ENCODE measurements around the gene AMBN. TPM values are rescaled to one million over a fixed set of nuclear protein-coding genes. Genes with fewer than 3 reads are reported as not detected.
"Not testable (repeated sequence)": the region's sequence is repeated elsewhere in the genome, so short reads cannot be mapped to it uniquely, and the experiment has no call there.

The AMBN gene
- total RNA-seq, 1 donor from 2014 or later: not detected

DNA sequence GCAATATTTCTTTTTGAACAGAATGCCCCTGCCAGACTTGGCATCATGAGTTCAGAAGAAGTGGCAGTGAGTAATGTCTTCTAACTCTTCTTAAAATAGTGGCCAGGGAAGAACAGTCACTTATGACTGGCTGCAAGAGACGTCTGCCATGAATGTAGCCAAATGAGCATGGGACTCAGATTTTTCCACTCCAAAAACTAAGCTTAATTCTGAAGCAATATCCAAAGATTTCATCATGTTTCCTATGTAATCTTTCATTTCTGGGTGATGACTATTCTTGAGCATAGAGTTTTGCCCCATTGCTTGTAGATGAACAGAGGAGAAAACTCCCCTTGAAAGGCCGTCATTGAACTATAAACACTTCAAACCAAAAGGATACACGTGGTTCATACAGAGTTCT, 11.8 kb downstream of the AMBN start:
- intact Hi-C loops (cut with DNase I): no loop called here
- no peak for ATAC-seq
- DNase-seq (ENCODE audit: low spot score): no peak

DNA sequence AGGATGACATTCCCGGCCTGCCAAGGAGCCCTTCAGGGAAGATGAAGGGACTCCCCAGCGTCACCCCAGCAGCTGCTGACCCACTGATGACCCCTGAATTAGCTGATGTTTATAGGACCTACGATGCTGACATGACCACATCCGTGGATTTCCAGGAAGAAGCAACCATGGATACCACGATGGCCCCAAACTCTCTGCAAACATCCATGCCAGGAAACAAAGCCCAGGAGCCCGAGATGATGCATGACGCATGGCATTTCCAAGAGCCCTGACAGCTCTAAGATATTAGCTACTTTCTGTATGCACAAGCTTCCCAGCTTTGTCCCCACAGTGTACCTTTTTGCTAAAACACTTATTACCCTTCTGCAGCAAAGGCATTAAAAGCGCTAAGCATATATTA, 14.4 kb downstream of the AMBN start:
- DNase-seq (ENCODE audit: low spot score): no peak
- intact Hi-C loops (cut with DNase I): no loop called here
- ATAC-seq: no peak

DNA sequence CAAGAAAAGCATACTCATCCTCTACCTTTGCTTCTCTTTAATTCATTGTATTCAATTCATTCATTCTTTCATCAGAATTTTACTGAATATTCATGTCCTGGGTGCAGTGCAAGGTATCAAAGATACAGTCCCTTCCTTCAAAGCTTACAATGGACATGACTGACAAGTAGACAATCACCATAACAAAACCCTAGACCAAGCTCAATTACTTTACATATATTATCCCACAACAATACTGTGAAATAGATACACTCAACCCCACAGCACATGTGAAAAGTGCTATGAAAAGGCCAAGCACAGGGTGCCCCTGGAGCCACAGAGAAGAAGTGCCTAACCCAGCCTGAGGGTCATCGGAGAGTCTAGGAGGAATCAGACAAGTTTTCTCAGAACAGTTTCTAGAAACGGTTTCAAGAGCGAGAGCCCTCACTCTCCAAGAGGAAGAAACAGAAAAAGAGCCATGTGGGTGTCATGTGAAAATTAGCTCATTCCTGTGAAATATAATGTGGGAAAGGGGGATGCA, 15.3 kb downstream of the AMBN start:
- no peak for ATAC-seq
- DNase-seq (ENCODE audit: low spot score): no peak
- intact Hi-C loops (cut with DNase I): no loop called here

DNA sequence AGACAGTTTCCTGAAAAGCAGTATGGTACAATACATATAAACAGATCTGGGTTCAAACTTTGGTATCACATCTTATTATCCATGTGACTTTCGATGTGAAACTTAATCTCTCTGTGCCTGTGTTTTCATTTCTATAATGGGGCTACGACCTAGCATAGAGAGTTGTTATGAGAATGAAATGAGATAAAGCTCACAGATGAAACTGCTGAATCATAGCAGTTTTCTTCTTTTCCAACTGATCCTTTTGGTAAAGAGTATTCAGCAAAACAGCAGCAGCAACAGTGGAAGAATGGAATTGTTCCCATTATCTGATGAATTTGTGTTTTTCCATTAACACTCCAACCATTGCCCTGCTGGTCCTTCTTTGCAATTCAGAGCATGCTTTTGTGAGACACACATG, 16.3 kb downstream of the AMBN start:
- DNase-seq (ENCODE audit: low spot score) (no peak), ATAC-seq (no peak)
- intact Hi-C loops (cut with DNase I): no loop called here

DNA sequence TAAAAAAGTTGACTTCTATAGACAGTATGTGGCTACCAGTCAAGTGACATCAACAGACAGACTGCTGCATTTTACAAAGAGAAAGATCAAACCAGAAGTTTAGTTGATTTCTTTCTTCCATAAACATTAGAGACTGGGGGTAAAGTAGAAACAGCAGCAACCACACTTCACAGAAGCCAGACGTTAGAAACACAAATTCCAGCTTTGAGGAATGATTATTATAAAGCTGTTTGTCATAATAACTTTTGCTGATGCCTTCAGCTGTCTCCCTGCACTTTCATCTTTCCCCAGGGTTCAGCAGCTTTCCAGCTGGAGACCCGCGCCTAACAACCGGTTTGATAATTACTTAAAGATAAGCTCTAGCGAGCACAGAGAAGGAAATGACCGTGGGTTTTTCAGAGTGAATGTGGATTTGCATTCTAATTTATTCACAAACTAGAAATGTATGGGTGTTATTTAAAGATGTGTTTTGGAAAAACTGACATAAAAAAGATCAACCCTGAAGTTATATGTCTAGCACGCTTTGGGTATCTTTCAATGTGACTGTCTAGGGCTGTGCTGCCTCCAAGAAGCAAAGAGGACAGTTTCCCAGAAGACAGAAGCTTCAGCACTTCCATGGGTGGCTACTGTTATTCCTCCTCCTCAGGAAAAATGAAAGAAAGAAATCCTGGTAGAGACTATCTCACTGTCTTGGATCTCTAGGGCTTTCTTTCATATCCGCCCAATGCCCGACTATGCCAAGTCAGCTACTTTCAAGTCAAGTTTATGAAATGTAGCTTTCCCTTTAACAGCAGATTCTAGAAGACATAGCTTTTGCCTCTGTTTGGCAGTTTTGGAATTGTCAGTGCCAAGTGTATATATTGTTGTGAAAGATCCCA, 21.5 kb downstream of the AMBN start:
- peak; percentile 20 for ATAC-seq
- intact Hi-C loops (cut with DNase I): no loop called here
- no peak for DNase-seq (ENCODE audit: low spot score)

DNA sequence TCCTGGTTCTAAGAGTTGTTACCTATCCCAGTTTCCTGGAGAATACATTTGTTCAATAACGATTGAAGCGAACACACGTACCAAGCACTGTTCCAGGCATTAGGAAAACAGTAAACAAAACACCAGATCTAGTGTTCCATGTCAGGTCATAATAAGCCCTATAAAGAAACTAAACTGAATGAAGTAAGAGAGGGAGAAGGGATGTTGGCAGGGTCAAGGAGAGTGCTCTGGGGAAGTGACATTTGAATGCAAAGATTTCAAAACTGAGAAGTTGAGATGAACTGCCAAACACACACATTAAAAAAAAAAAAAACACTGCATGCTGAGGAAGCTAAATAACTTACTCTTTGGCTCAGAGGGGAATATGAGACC, 22.1 kb downstream of the AMBN start:
- DNase-seq (ENCODE audit: low spot score) (no peak), ATAC-seq (peak; percentile 26)
- intact Hi-C loops (cut with DNase I): no loop called here

DNA sequence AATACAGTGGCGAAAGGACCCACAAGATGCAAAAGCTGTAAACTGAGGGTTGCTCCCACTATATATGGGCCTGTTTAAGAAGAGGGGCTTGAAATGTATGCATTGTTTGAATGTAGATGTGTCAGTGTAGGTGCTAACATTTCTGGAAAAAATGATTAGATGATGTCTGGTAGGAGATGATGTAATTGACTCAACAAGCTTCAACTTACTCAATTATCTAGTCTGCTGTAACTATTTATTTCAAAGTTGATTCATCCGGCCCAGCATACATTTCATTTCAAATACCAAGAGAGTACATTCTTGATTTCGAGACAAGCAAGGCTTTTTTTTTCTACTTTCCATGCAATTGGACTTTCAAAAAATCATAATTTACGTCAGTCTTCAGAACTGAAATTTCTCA, 27.2 kb downstream of the AMBN start:
- ATAC-seq (no peak), DNase-seq (ENCODE audit: low spot score) (no peak)
- intact Hi-C loops (cut with DNase I): no loop called here

DNA sequence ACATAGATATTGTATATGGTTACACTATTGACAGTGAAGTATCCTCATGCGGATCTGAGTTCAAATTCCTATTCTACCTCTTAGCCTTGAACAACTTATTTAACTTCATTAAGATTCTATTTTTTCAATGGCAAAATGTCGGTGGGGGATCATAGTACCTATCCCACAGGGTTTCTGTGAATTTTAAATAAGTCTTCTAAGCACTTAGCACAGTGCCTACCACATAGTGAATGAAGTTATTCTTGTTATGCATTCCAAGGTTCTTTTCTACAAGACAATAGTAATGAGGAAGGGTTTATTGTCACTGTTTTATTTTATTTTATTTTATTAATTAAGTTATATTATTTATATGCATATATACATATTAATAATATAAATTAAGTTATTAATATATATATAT, 27.7 kb downstream of the AMBN start:
- DNase-seq (ENCODE audit: low spot score): no peak
- ATAC-seq: no peak
- intact Hi-C loops (cut with DNase I): no loop called here

DNA sequence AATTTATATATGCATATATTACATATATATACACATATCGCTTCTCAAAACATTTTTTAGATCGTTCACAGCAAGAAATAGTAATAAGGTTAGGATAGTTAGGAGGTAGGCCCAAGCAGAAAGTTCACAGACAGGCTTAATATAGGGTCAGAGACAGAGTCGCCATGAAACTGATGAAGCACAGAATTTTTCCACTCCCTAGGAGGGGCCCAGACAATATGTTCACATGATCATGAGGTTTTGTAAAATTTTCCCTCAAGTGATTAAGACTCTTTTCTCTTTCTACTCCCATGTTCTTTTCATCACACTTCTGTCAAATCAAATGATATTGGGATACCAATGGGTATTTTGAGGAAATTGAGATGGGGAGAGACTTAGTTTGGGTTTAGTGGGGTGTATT, 31.3 kb downstream of the AMBN start:
- intact Hi-C loops (cut with DNase I): no loop called here
- ATAC-seq (peak; percentile 38), DNase-seq (ENCODE audit: low spot score) (no peak)

DNA sequence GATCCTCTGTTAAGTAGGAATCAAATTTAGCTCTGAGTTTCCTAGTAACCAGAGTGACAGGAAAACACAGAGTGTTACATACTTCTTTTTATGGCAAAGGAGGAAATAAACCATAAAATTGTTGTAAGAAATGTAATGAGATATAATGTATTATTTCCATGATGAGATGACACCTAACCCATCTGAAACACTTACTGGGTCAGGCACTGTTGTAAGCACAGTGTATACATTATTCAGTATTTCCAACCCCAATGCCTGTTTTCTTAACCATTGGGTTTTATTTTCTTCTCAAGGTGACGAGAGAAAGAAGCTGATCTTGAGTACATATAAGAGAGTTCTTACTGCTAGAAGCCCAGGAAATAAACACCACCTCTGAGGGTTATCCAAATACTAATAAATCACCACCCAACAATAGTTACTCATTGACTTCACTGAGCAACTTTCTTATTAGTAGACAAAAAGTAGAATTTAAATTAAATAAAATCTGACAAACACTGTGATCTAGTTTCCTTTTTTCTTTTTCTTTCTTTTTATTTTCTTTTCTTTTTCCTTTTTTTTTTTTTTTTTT, 32.3 kb downstream of the AMBN start:
- intact Hi-C loops (cut with DNase I): no loop called here
- no peak for ATAC-seq
- DNase-seq (ENCODE audit: low spot score): no peak

DNA sequence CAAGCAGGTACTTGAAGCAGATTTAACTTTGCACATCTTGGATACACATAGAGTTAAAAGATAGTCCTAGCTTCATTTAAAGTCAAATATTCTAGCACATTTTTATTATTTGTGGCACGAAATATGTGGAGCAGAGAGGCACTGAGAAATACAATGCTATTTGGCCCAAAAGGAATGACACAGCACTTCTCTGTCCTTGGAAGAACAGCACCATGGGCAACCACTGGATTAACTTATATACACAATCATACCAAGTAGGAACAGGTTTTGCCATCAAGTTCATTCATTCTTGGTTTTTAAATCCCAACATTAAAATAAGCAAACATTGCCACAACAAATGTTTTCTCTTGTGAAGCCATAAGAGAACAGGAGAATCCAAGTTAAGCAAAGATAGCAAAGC, 35.6 kb downstream of the AMBN start:
- intact Hi-C loops (cut with DNase I): no loop called here
- DNase-seq (ENCODE audit: low spot score): no peak
- ATAC-seq: no peak

DNA sequence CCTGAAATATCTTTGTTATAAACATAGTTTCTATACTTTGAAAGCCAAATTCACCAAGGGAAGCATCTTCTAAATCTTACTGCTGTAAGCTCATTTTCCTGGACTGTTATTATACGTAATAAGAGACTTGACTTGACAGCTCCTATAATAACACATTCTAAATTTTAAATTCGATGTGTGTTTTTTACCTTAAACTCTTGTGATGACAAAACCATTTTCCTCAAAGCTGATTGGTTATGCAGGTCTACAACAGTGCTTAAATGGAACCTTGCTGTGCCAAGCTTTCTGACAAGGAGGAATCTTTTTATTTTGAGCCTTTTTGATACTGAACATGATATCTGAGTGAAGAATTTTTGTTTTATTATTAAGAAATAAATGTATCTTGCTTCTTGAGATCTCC, 36.4 kb downstream of the AMBN start, which contains the start of gene ENAM:
TSS of gene ENAM (plus strand) at position 301 of the 400 bp plus-strand sequence. CDS start 757 bp downstream, outside the sequence.
- no peak for ATAC-seq
- intact Hi-C loops (cut with DNase I): no loop called here

DNA sequence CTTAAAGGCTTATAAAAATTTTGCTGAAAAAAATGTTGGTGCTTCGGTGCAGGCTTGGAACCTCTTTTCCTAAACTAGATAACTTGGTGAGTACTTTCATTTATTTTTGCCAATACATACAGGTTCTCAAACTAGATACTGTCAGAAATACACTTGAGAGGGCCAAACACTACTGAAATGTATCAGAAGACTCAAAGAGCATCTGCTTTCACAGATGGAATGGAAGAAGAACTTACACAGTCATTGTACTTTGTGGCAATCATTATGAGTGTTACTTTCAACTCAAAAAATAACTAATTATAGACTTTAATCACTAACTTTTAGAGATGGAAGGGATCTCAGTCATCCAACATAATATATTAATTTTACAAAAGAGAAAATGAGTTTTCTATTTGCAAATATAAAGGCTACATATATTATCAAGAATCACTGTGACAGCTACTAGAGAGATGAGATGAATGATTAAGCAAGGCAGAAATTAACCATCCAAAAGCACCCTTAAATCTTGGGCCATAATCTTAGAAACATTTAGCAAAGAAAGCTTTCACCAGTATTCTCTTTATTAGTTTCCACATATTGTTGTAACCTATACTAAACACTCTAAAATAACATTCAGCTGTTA, 37.5 kb downstream of the AMBN start:
- no peak for ATAC-seq
- no peak for DNase-seq (ENCODE audit: low spot score)
- intact Hi-C loops (cut with DNase I): no loop called here

More for the DNA sequence above, 36.4 kb downstream of the AMBN start, which contains the start of gene ENAM:
- DNase-seq (ENCODE audit: low spot score): no peak

DNA sequence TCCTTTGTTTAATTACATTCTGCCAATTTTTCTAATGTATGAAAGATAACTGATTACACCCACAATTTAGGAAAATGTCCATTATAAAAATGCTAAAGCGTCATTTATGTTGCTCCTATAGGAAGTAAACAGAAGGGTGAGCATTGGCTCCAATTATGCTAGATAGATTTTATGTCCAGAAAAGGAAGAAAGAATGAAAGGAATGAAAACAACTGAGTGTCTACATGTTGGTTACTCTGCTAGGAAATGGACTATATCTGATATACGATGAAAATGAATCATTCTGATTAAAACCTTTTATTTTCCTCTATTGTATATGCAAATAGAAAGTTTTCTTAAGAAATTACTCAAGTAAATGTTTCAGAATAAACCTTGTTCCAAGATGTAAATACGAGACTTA, 38.1 kb downstream of the AMBN start:
- intact Hi-C loops (cut with DNase I): no loop called here
- DNase-seq (ENCODE audit: low spot score) (no peak), ATAC-seq (no peak)

DNA sequence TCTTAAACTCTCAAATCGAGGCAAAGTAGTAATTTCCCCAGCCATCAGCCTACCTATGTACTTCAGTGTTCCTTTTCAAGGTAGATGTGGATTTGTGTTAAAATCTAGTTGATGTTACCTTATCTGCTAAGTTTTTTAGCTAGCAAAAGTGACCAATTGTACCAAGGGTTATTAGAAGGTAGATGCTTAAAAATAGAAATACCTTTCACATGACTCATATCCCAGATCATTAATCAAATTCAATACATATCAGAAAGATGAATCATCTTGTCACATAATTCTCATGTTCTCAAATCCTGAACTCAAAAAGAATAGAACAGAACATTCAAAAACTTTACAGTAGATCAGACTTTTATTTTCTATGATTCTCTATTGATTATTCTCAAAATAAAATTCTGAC, 40.0 kb downstream of the AMBN start:
- intact Hi-C loops (cut with DNase I): no loop called here
- no peak for ATAC-seq
- DNase-seq (ENCODE audit: low spot score): no peak

DNA sequence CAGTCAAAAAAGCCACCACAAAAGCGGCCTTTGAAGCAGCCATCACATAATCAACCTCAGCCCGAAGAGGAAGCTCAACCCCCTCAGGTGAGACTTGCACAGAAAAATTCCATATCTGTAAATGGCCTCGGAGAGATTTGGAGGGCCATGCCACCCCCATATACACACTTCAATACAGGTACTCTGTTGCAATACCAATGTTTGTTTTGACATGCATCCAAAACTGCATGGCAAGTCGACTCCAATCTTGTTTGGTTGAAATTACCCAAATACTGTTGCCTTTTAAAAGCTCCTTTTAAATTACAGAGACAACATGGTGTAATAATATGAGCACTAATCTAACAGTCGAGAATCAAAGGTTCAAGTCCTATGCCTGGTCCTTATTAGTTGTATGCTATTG, 42.4 kb downstream of the AMBN start:
- DNase-seq (ENCODE audit: low spot score) (no peak), ATAC-seq (no peak)
- intact Hi-C loops (cut with DNase I): no loop called here

DNA sequence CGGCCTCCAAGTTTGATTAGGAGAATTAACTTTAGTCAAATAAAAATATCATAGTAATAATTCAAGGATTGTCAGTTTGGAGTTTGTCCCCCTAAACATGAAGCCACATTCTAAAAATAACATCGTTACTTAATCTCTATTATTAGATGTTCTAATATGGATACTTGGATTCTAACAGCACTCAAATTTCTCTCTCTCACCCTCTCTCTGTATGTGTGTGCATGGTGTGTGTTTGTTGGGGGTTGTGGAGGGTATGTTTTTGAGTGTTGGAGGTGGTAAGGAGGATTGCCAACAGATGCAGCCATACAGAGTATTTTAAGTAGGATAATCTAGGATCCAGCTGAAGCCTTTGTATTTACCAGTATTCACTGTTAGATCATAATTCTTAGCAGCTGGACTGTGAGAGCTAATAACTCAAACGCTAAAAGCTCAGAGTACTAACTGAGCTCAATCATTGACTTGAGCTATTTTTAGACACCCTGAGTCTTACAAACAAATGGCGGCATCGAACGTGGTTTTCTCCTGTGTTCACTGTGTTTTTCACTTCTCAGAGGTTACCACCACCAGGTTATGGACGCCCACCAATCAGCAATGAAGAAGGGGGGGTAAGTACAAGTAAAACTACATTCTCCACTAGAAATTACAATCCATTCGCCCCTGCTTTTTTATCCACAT, 45.3 kb downstream of the AMBN start:
- no peak for DNase-seq (ENCODE audit: low spot score)
- intact Hi-C loops (cut with DNase I): no loop called here
- no peak for ATAC-seq

DNA sequence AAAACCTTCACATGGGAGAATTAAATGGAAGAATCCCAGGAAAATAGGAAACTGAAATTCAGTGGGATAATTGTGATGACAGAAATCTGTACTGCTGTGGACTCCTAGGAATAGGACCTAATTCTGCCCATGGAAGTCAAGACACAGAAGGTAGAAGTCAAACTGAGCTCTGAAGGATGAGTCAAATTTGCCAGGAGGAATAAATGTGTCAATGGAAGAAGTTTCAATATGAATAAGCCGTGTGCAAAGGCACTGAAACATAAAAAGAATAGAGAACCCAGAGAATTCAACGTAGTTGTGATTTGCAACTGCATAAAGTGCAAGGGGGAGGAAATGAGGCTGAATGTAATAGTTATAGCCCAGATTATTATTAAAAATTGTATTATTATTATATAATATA, 48.1 kb downstream of the AMBN start:
- DNase-seq (ENCODE audit: low spot score) (no peak), ATAC-seq (no peak)
- intact Hi-C loops (cut with DNase I): no loop called here

DNA sequence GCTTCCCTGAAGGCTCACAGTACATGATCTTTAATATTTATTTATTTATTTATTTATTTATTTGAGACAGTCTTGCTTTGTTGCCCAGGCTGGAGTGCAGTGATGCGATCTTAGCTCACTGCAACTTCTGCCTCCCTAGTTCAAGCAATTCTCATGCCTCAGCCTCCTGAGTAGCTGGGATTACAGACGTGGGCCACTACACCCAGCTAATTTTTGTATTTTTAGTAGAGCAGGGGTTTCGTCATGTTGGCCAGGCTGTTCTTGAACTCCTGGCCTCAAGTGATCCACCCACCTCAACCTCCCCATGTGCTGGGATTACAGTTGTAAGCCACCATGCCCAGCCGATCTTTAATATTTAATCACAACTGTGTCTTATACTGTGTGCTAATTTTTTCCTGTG, 58.7 kb downstream of the AMBN start:
- ATAC-seq; DNase-seq (ENCODE audit: low spot score); intact Hi-C loops (cut with DNase I): not testable (repeated sequence)

Measured in sciatic nerve (tissue), 2 donors.